PC-9 (cell line): ENCODE measurements around the gene OR5AR1. TPM values are rescaled to one million over a fixed set of nuclear protein-coding genes. Genes with fewer than 3 reads are reported as not detected.

ENCODE experiments used
- BruUV-seq: library from RNA; stranded (reverse); fragments of 400-500 nt; replicated peaks from 2 replicates; lab custom pipeline; 2021; lab: Mats Ljungman, UMichigan
- CTCF ChIA-PET: fragments of 300-600 bp; sonication (Branson Sonifier 250); formaldehyde crosslinking; loops from one replicate; lab custom pipeline; 2022; ENCODE audit warnings: antibody characterized with exemption; lab: Charles Lee
- POLR2A ChIA-PET: fragments of 300-600 bp; sonication (Branson Sonifier 250); formaldehyde crosslinking; loops from one replicate; lab custom pipeline; 2022; ENCODE audit warnings: antibody characterized with exemption; ENCODE audit not compliant: unreplicated experiment; lab: Charles Lee
- DNase-seq, 2 experiments: peaks; one replicate each; pipeline versions ENCODE4 v3.0.0 to v3.0.0-alpha.2; 2015 to 2022; ENCODE audit warnings: mixed read lengths in 1 of 2
- H2AFZ ChIP-seq: fragments of 200-600 bp; sonication (generic); 2 replicates; pipeline ENCODE4 v1.8.1; 2017; ENCODE audit warnings: antibody characterized with exemption
- H3F3A ChIP-seq: fragments of 200-600 bp; sonication (generic); 2 replicates; pipeline ENCODE4 v1.8.1; 2017; ENCODE audit warnings: antibody characterized with exemption, mild to moderate bottlenecking, low read depth; ENCODE audit not compliant: insufficient read depth
- H3K27ac ChIP-seq: fragments of 200-600 bp; sonication (generic); 2 replicates; pipeline ENCODE4 v1.6.1; 2016; ENCODE audit warnings: mixed run types
- H3K27me3 ChIP-seq: fragments of 200-600 bp; sonication (generic); 2 replicates; pipeline ENCODE4 v1.6.1; 2016; ENCODE audit warnings: low read depth, mixed run types; ENCODE audit not compliant: insufficient read depth
- H3K36me3 ChIP-seq: fragments of 200-600 bp; sonication (generic); 2 replicates; pipeline ENCODE4 v1.6.1; 2016; ENCODE audit warnings: low read depth, mixed run types
- H3K4me1 ChIP-seq: fragments of 200-600 bp; sonication (generic); replicated peaks from 2 replicates; pipeline ENCODE4 v1.6.1; 2016; ENCODE audit warnings: mixed run types; ENCODE audit not compliant: insufficient read depth
- H3K4me2 ChIP-seq: fragments of 200-600 bp; sonication (generic); 2 replicates; pipeline ENCODE4 v1.6.1; 2017; ENCODE audit warnings: mixed run types
- H3K4me3 ChIP-seq: fragments of 200-600 bp; sonication (generic); 2 replicates; pipeline ENCODE4 v1.6.1; 2016; ENCODE audit warnings: mixed run types
- H3K79me2 ChIP-seq: fragments of 200-600 bp; sonication (generic); 2 replicates; pipeline ENCODE4 v1.6.1; 2017; ENCODE audit warnings: low read depth, mixed run types
- H3K9me2 ChIP-seq: fragments of 200-600 bp; sonication (generic); 2 replicates; pipeline ENCODE4 v1.8.1; 2017; ENCODE audit warnings: mild to moderate bottlenecking; ENCODE audit not compliant: insufficient read depth
- H3K9me3 ChIP-seq: fragments of 200-600 bp; sonication (generic); 2 replicates; pipeline ENCODE4 v1.8.1; 2016; ENCODE audit warnings: low read depth; ENCODE audit not compliant: insufficient read depth
- H4K20me1 ChIP-seq: fragments of 200-600 bp; sonication (generic); 2 replicates; pipeline ENCODE4 v1.8.1; 2017; ENCODE audit not compliant: insufficient read depth
- CTCF ChIP-seq: fragments of 200-600 bp; sonication (generic); conservative IDR thresholded peaks from 2 replicates; pipeline ENCODE4 v1.6.1; 2017; ENCODE audit warnings: mixed run types, antibody characterized with exemption, mild to moderate bottlenecking, moderate library complexity
- EZH2 ChIP-seq: fragments of 200-600 bp; sonication (generic); IDR thresholded peaks from 2 replicates; pipeline ENCODE4 v1.8.0; 2017; ENCODE audit warnings: antibody characterized with exemption, low read depth
- intact Hi-C: fragments of 100-400 bp; cut with micrococcal nuclease; formaldehyde crosslinking; loops from one replicate; pipeline ENCODE4 v1.10.0; 2022; ENCODE audit not compliant: unreplicated experiment
- total RNA-seq: library from RNA; stranded (reverse); gene quantifications from 2 replicates; pipeline ENCODE4 v1.2.3, GENCODE V29; 2021

Gene OR5AR1
- total RNA-seq, 1 experiment from 2014 or later, result not detected

- ChIA-PET POLR2A (no interaction called here), CTCF (no interaction called here)
- Histone ChIP-seq H3K9me2 (no peaks in the 10 kb centered on the region), H3K9me3 (no peaks in the 10 kb centered on the region), H3K4me1 (no peaks in the 10 kb centered on the region), H3K36me3 (no peaks in the 10 kb centered on the region), H3F3A (no peaks in the 10 kb centered on the region), H3K4me3 (no peak overlapping the region), H3K79me2 (no peaks in the 10 kb centered on the region), H3K4me2 (no peak overlapping the region), H4K20me1 (no peaks in the 10 kb centered on the region), H3K27me3 (peaks cover 9% of the 10 kb centered on the region; the same call in 1 of the 2 replicates), H3K27ac (no peak overlapping the region), H2AFZ (no peak overlapping the region)
- TF ChIP-seq EZH2 (no peak), CTCF (no peak)
- no TSS peak for BruUV-seq
- intact Hi-C loops, result no loop called here
- no peak for DNase-seq
Observed at GRCh38 chr11:56632329-56632728, 31.2 kb upstream of the OR5AR1 start.

GRCh38 chr11:56636861-56637260 lies 26.6 kb upstream of the OR5AR1 start:
- intact Hi-C loops, result no loop called here
- Histone ChIP-seq H3K4me3 (no peak overlapping the region), H3K36me3 (no peaks in the 10 kb centered on the region), H3K27me3 (peaks cover 23% of the 10 kb centered on the region), H3K79me2 (no peaks in the 10 kb centered on the region), H3K4me1 (no peaks in the 10 kb centered on the region), H3F3A (no peaks in the 10 kb centered on the region), H3K9me3 (no peaks in the 10 kb centered on the region), H3K4me2 (no peak overlapping the region), H3K27ac (no peak overlapping the region), H2AFZ (no peak overlapping the region), H3K9me2 (no peaks in the 10 kb centered on the region), H4K20me1 (no peaks in the 10 kb centered on the region)
- DNase-seq, result no peak
- BruUV-seq, result no TSS peak
- ChIA-PET POLR2A (no interaction called here), CTCF (no interaction called here)
- no peak for TF ChIP-seq EZH2
- TF ChIP-seq CTCF, result no peak

DNA sequence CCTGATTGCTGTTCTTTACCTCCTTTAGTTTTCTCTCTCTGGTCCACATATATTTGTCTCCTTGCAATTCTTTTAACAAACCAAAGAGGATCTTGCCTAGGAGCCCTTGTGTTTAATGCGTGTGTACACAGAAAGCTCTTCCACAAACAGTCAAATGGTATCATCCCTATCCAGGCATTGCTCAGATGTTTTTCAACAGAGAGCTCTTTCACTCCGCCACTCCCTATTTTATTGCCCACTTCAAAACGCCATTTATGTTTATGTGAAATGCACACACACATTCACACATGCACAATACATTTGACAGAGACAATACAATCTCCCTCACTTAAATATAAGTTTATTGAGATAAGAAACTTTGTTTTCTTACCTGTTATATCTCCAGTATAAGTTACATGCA lies 26.0 kb upstream of the OR5AR1 start:
- POLR2A ChIA-PET, result no interaction called here
- Histone ChIP-seq H3F3A (no peaks in the 10 kb centered on the region), H3K36me3 (no peaks in the 10 kb centered on the region), H3K4me3 (no peak overlapping the region), H3K4me1 (no peaks in the 10 kb centered on the region), H3K27me3 (peaks cover 27% of the 10 kb centered on the region), H4K20me1 (no peaks in the 10 kb centered on the region), H3K9me2 (no peaks in the 10 kb centered on the region), H3K9me3 (no peaks in the 10 kb centered on the region), H3K27ac (no peak overlapping the region), H2AFZ (no peak overlapping the region), H3K79me2 (no peaks in the 10 kb centered on the region), H3K4me2 (no peak overlapping the region)
- CTCF ChIA-PET, result no interaction called here
- intact Hi-C loops, result no loop called here
- DNase-seq, result no peak
- no peak for TF ChIP-seq CTCF
- no peak for TF ChIP-seq EZH2
- no TSS peak for BruUV-seq
